HUES6 (cell line): ENCODE measurements around the gene ADGRD1.

ENCODE experiments used
- H3K27ac ChIP-seq: 2 replicates; pipeline ENCODE4 v1.7.0; 2013; ENCODE audit warnings: low read depth, mild to moderate bottlenecking, low read length, inconsistent platforms
- H3K27me3 ChIP-seq: 2 replicates; pipeline ENCODE4 v1.6.1; 2013; ENCODE audit warnings: low read length; ENCODE audit not compliant: control insufficient read depth, insufficient read depth
- H3K36me3 ChIP-seq: 2 replicates; pipeline ENCODE4 v1.6.1; 2013; ENCODE audit warnings: low read length; ENCODE audit not compliant: control insufficient read depth, insufficient read depth
- H3K4me1 ChIP-seq: 2 replicates; pipeline ENCODE4 v1.6.1; 2013; ENCODE audit warnings: low read length; ENCODE audit not compliant: control insufficient read depth, insufficient read depth
- H3K4me3 ChIP-seq: 2 replicates; pipeline ENCODE4 v1.5.1; 2013; ENCODE audit warnings: low read depth, low read length
- H3K9ac ChIP-seq: one replicate; pipeline ENCODE4 v1.6.1; 2013; ENCODE audit warnings: mild to moderate bottlenecking, low read length
- H3K9me3 ChIP-seq: 2 replicates; pipeline ENCODE4 v1.6.1; 2013; ENCODE audit warnings: low read depth, low read length; ENCODE audit not compliant: control insufficient read depth, insufficient read depth

ADGRD1 gene

GRCh38 chr12:131038159-131038558, 84.5 kb downstream of the ADGRD1 start:
- no peaks in the 10 kb centered on the region for H3K36me3 ChIP-seq

DNA sequence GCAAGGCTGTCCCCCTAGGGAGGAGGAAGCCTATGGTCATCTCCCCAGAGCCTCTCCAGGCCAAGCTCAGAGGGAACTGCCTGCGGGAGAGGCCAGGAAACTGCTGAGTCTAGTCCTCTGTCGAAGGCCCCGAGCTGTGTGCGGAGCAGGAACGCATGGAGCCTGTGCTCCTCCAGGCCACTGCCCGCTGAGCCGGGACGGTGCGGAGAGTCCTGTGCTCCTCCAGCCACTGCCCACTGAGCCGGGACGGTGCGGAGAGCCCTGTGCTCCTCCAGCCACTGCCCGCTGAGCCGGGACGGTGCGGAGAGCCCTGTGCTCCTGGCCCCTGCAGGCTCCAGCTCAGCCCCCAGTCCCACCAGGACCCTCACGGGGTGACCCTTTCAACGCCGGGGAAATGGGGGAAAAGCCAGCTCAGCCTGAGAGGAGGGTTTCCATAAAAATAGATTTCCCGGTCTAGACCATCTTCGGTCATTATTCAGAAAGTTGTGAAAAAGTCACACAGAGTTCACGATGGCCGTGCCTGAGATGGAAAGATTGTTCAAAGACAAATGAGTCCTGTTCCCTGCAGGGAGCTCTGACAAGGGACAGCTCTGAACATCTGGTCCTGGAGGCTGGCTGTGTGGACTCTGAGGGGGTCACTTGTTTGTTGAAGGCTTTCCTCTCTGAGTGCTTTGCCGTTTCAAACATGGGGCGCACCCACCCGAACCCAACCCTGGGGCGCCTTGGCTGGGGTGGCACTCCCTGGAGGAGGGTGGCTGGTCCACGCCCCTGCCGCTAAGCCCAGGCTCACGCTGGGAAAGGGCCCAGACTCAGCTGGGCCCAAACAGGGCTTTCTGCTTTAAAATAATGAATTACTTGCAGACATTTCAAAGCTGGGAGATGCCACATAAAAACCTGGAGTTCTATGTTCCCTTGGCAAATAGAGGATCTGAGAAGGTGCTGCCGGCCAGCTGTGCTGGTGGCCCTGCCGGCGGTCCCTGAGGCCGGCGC, 85.5 kb downstream of the ADGRD1 start:
- no peaks in the 10 kb centered on the region for H3K36me3 ChIP-seq
- no peaks in the 10 kb centered on the region; the same call in 1 of the 2 replicates for H3K4me1 ChIP-seq
- H3K9ac ChIP-seq, result no peak overlapping the region
- no peaks in the 10 kb centered on the region for H3K27me3 ChIP-seq
- peaks cover 10% of the 10 kb centered on the region; the same call in 1 of the 2 replicates for H3K9me3 ChIP-seq
- no peak overlapping the region for H3K4me3 ChIP-seq
- H3K27ac ChIP-seq, result no peak overlapping the region

More at GRCh38 chr12:131038159-131038558, 84.5 kb downstream of the ADGRD1 start:
- H3K27me3 ChIP-seq, result no peaks in the 10 kb centered on the region
- H3K4me1 ChIP-seq, result no peaks in the 10 kb centered on the region; the same call in 1 of the 2 replicates
- peaks cover 10% of the 10 kb centered on the region; the same call in 1 of the 2 replicates for H3K9me3 ChIP-seq
- no peak overlapping the region for H3K9ac ChIP-seq
- no peak overlapping the region for H3K4me3 ChIP-seq
- no peak overlapping the region for H3K27ac ChIP-seq

- Histone ChIP-seq H3K36me3 (no peaks in the 10 kb centered on the region), H3K27me3 (no peaks in the 10 kb centered on the region)
These were observed 86.8 kb downstream of the ADGRD1 start for GRCh38 chr12:131040491-131040890.

GRCh38 chr12:131041216-131041967, 87.7 kb downstream of the ADGRD1 start:
- H3K36me3 ChIP-seq, result no peaks in the 10 kb centered on the region
- no peak overlapping the region for H3K9ac ChIP-seq

More at GRCh38 chr12:131040491-131040890, 86.8 kb downstream of the ADGRD1 start:
- H3K27ac ChIP-seq, result no peak overlapping the region
- peaks cover 10% of the 10 kb centered on the region; the same call in 1 of the 2 replicates for H3K9me3 ChIP-seq
- H3K4me3 ChIP-seq, result no peak overlapping the region
- H3K9ac ChIP-seq, result no peak overlapping the region
- H3K4me1 ChIP-seq, result no peaks in the 10 kb centered on the region

DNA sequence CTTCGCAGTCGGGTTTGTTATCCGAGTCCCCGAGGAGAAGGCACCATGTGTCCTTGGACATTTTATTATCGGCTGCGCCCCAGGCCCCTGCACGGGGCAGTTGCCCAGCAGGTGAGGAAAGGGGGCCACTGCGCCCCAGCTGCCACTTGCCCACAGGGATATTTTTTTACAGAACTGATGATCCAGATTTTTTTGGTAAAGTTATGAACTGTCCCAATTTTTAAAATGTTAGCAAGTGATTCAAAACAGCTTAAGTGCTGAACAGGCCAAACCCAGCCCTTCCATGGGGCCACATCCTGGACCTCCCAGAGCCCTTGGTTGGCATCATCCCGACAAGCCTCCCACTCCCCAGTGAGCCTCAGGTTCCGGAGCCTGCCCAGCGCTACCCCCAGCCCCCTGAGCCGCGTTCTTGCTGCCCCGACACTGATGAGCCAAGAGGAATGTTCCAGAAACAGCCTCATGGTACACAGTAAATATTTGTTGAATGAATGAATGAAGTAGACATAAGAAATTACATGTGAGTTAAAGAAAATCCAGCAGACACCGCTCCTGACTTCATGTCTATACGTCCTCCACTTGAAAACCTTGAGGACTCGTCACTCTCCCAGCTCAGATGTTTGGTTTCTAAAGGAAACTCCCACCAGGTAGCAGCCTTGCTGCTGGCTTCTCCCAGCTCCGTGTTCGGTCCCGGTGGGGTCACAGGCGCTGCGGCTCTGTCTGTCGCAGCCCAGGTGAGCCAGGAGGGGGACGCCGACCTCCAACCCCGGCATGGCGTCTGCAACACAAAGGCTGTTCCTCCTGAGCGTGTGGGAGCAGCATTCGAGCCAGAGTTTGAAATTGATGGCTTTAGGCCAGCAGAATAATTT, 88.5 kb downstream of the ADGRD1 start:
- Histone ChIP-seq H3K36me3 (no peaks in the 10 kb centered on the region), H3K27me3 (no peaks in the 10 kb centered on the region), H3K9me3 (no peaks in the 10 kb centered on the region), H3K9ac (no peak overlapping the region), H3K4me3 (no peak overlapping the region), H3K27ac (no peak overlapping the region), H3K4me1 (no peaks in the 10 kb centered on the region)

More at GRCh38 chr12:131041216-131041967, 87.7 kb downstream of the ADGRD1 start:
- Histone ChIP-seq H3K9me3 (peaks cover 5% of the 10 kb centered on the region; the same call in 1 of the 2 replicates), H3K27me3 (no peaks in the 10 kb centered on the region), H3K4me3 (no peak overlapping the region), H3K27ac (no peak overlapping the region), H3K4me1 (no peaks in the 10 kb centered on the region)

DNA sequence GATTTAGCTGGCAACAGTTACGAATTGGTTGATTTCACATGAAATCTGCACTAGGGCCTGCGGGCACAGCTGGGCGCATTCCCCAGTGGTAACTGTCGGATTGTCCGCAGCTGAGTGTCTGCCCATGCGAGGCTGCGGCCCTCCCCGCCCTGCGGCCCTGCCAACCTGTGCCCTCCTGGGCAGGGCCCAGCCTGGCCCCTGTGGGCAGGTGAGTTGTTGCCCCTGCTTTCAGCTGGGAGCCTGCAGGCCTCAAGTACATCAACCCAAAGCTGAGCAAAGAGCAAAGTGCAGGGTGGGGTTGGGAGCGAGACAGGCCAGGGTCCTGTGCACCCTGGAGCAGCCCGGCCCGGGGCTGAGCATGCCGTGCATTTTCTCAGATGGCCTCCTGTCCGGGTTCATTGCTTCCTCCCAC, 89.1 kb downstream of the ADGRD1 start:
- H3K4me1 ChIP-seq, result no peaks in the 10 kb centered on the region
- H3K9ac ChIP-seq, result no peak overlapping the region
- no peak overlapping the region for H3K27ac ChIP-seq
- no peaks in the 10 kb centered on the region for H3K9me3 ChIP-seq
- H3K4me3 ChIP-seq, result no peak overlapping the region
- no peaks in the 10 kb centered on the region for H3K36me3 ChIP-seq
- H3K27me3 ChIP-seq, result no peaks in the 10 kb centered on the region

DNA sequence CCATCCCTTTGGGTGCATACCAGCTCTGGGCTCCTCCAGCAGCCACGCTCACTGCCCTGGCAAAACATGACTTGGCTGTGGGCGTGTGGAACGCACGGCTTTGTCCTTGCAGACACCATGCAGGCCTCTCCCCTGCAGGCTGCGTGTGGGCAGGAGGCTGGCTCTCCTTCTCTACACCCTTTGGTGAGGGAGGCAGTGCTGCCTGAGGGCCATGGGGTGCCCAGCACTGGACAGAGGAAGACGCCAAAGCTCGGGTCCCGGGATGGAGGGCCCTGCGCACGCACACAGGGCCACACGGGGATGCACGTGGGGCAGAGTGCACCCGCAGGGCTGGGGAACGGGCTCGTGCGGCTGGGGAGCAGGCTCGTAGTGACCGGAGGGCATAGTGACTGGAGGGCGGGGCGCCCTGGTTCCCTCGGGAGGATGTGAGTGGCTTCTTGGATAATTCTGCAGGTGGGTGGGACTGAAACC, 89.7 kb downstream of the ADGRD1 start:
- Histone ChIP-seq H3K27ac (no peak overlapping the region), H3K9ac (no peak overlapping the region), H3K27me3 (no peaks in the 10 kb centered on the region), H3K9me3 (no peaks in the 10 kb centered on the region), H3K36me3 (no peaks in the 10 kb centered on the region), H3K4me3 (no peak overlapping the region), H3K4me1 (no peaks in the 10 kb centered on the region)

GRCh38 chr12:131044136-131044535, 90.4 kb downstream of the ADGRD1 start:
- no peaks in the 10 kb centered on the region for H3K9me3 ChIP-seq
- H3K4me1 ChIP-seq, result no peaks in the 10 kb centered on the region
- H3K4me3 ChIP-seq, result no peak overlapping the region
- H3K36me3 ChIP-seq, result no peaks in the 10 kb centered on the region
- H3K9ac ChIP-seq, result no peak overlapping the region
- no peaks in the 10 kb centered on the region for H3K27me3 ChIP-seq
- H3K27ac ChIP-seq, result no peak overlapping the region

DNA sequence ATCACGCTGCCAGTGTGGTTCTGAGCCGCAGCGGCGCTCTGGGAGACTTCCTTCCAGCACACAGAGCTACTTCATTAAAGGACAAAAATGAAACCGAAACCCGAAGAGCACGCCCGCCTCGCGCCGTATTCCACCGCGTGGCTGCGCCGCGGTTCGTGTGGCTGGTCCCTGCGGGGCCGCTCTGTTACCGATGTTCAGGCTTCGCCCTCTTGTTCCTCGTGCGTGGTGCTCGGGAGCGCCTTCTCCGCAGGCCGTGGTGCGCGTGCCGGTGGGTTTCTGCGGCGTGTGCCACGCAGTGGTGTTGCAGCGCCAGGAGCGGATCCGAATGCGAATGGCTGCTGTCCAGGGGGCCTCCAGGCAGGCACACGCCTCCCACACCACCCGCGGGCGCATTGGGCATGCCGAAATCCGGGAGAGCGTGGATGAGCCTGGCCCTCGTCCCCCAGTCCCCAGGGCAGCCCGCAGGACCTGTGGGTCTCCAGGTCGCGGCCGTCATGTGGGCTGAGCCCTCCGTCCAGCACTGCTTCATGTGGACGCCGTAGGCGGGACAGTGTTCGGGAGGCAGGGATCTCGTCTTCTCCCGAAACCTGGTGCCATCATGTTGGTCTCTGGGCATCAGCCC, 91.2 kb downstream of the ADGRD1 start:
- no peaks in the 10 kb centered on the region for H3K4me1 ChIP-seq
- H3K9ac ChIP-seq, result no peak overlapping the region
- H3K9me3 ChIP-seq, result no peaks in the 10 kb centered on the region
- no peaks in the 10 kb centered on the region for H3K27me3 ChIP-seq
- H3K27ac ChIP-seq, result no peak overlapping the region
- no peak overlapping the region for H3K4me3 ChIP-seq
- H3K36me3 ChIP-seq, result no peaks in the 10 kb centered on the region
